Measurements from ENCODE around the gene KMT2B.

Gene KMT2B

GRCh38 chr19:35777961-35778360 is 60.2 kb downstream of the KMT2B start:
- no peak for DNase-seq (ENCODE audit: low read depth, low spot score)

GRCh38 chr19:35779033-35779432 is 61.2 kb downstream of the KMT2B start:
- no peak for DNase-seq (ENCODE audit: low read depth, low spot score)

GRCh38 chr19:35780058-35780457 is 62.3 kb downstream of the KMT2B start:
- DNase-seq (ENCODE audit: low read depth, low spot score) = no peak

GRCh38 chr19:35780717-35781116 is 62.9 kb downstream of the KMT2B start:
- no peak for DNase-seq (ENCODE audit: low read depth, low spot score)

- no peak for DNase-seq (ENCODE audit: low read depth, low spot score)
These were observed 63.8 kb downstream of the KMT2B start for GRCh38 chr19:35781650-35782049.

GRCh38 chr19:35782589-35782988 is 64.8 kb downstream of the KMT2B start:
- DNase-seq (ENCODE audit: low read depth, low spot score) = no peak

- DNase-seq (ENCODE audit: low read depth, low spot score) = peak; percentile 56
These were observed 65.9 kb downstream of the KMT2B start for GRCh38 chr19:35783469-35784434.

- peak; percentile 77 for DNase-seq (ENCODE audit: low read depth, low spot score)
These were observed 66.9 kb downstream of the KMT2B start for GRCh38 chr19:35784503-35785338.

- no peak for DNase-seq (ENCODE audit: low read depth, low spot score)
These were observed 67.5 kb downstream of the KMT2B start for GRCh38 chr19:35785339-35785627.

- no peak for DNase-seq (ENCODE audit: low read depth, low spot score)
These were observed 68.7 kb downstream of the KMT2B start for GRCh38 chr19:35786299-35787160.

GRCh38 chr19:35787227-35787799 is 69.5 kb downstream of the KMT2B start:
- DNase-seq (ENCODE audit: low read depth, low spot score) = no peak
